ENCODE measurements around the gene RNF183. TPM values are rescaled to one million over a fixed set of nuclear protein-coding genes. Genes with fewer than 3 reads are reported as not detected.

Gene RNF183
- total and polyA plus RNA-seq, 9 of the 15 experiments (the other 6 are each of a cell fraction or from before 2014, with no cell fraction given) = 0.04 to 2.0 (median 0.16) TPM; not detected in 5

GRCh38 chr9:113278840-113279239 is 24.3 kb downstream of the RNF183 start (continued):
- TF ChIP-seq RCOR1 (IDR thresholded peaks at IDR 0.05; ENCODE audit: borderline replicate concordance in 1 of 2, low read depth in 2 of 2, low read length in 2 of 2) (no peak), GABPA (tag; conservative IDR thresholded peaks at IDR 0.05; ENCODE audit: low read depth) (no peak), CBX2 (IDR thresholded peaks at IDR 0.05; ENCODE audit: insufficient read depth, low read length, poor library complexity, severe bottlenecking) (no peak), TOE1 (IDR thresholded peaks at IDR 0.05; ENCODE audit: borderline replicate concordance) (no peak), TOE1 (CRISPR knock-in tag; IDR thresholded peaks at IDR 0.05; ENCODE audit: borderline replicate concordance, low read depth) (no peak), HOXB6 (CRISPR knock-in tag; IDR thresholded peaks at IDR 0.05; ENCODE audit: borderline replicate concordance) (no peak), HMG20B (CRISPR knock-in tag; IDR thresholded peaks at IDR 0.05) (no peak), ZNF408 (CRISPR knock-in tag; IDR thresholded peaks at IDR 0.05; ENCODE audit: low read depth) (no peak)
- TF ChIP-seq, protein P1, sequence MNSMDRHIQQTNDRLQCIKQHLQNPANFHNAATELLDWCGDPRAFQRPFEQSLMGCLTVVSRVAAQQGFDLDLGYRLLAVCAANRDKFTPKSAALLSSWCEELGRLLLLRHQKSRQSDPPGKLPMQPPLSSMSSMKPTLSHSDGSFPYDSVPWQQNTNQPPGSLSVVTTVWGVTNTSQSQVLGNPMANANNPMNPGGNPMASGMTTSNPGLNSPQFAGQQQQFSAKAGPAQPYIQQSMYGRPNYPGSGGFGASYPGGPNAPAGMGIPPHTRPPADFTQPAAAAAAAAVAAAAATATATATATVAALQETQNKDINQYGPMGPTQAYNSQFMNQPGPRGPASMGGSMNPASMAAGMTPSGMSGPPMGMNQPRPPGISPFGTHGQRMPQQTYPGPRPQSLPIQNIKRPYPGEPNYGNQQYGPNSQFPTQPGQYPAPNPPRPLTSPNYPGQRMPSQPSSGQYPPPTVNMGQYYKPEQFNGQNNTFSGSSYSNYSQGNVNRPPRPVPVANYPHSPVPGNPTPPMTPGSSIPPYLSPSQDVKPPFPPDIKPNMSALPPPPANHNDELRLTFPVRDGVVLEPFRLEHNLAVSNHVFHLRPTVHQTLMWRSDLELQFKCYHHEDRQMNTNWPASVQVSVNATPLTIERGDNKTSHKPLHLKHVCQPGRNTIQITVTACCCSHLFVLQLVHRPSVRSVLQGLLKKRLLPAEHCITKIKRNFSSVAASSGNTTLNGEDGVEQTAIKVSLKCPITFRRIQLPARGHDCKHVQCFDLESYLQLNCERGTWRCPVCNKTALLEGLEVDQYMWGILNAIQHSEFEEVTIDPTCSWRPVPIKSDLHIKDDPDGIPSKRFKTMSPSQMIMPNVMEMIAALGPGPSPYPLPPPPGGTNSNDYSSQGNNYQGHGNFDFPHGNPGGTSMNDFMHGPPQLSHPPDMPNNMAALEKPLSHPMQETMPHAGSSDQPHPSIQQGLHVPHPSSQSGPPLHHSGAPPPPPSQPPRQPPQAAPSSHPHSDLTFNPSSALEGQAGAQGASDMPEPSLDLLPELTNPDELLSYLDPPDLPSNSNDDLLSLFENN (IDR thresholded peaks at IDR 0.05; ENCODE audit: low read depth in 2 of 2, low read length in 2 of 2) = no peak
- TF ChIP-seq, protein P2, sequence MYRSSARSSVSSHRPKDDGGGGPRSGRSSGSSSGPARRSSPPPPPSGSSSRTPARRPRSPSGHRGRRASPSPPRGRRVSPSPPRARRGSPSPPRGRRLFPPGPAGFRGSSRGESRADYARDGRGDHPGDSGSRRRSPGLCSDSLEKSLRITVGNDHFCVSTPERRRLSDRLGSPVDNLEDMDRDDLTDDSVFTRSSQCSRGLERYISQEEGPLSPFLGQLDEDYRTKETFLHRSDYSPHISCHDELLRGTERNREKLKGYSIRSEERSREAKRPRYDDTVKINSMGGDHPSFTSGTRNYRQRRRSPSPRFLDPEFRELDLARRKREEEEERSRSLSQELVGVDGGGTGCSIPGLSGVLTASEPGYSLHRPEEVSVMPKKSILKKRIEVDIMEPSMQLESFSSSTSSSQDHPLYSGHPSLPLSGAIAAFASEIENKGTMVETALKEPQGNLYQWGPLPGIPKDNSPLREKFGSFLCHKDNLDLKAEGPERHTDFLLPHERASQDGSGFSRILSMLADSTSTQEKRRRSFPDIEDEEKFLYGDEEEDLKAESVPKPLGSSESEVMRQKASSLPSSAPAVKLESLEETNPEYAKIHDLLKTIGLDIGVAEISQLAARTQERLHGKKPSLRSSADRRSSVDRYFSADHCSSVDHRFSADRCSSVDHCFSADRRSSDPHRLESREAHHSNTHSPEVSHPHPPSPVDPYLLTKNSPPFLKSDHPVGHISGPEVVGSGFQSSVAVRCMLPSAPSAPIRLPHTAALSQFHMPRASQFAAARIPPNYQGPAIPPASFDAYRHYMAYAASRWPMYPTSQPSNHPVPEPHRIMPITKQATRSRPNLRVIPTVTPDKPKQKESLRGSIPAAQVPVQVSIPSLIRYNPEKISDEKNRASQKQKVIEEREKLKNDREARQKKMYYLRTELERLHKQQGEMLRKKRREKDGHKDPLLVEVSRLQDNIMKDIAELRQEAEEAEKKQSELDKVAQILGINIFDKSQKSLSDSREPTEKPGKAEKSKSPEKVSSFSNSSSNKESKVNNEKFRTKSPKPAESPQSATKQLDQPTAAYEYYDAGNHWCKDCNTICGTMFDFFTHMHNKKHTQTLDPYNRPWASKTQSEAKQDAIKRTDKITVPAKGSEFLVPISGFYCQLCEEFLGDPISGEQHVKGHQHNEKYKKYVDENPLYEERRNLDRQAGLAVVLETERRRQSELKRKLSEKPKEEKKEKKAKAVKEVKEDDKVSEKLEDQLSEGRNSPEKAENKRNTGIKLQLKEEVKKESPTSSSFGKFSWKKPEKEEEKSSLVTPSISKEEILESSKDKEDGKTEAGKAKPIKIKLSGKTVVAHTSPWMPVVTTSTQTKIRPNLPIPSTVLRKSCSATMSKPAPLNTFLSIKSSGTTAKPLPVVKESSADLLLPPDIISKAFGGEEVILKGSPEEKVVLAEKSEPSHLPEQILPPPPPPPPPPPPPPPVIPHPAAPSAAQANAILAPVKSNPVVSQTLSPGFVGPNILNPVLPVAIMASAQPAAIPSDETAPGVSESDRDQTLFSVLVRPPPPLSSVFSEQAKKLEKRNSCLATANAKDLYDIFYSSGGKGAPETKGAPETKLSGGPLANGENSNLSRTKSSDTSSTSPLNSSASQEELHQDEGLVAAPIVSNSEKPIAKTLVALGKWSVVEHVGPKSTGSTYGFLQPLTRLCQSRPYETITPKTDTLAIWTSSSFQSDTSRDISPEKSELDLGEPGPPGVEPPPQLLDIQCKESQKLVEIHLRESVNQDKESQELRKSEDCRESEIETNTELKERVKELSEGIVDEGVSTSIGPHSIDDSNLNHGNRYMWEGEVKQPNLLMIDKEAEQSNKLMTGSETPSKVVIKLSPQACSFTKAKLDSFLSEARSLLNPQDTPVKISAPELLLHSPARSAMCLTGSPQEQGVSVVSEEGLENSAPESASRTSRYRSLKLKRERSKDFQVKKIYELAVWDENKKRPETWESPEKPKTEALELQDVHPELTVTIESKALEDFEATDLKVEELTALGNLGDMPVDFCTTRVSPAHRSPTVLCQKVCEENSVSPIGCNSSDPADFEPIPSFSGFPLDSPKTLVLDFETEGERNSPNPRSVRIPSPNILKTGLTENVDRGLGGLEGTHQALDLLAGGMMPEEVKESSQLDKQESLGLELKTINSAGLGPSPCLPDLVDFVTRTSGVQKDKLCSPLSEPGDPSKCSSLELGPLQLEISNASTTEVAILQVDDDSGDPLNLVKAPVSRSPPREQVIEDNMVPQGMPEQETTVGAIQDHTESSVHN (IDR thresholded peaks at IDR 0.05; ENCODE audit: borderline replicate concordance in 1 of 2, low read depth in 1 of 2) = no peak
